SU-DHL-6 (cell line): ENCODE measurements around the gene TMCO1.
"Not testable (repeated sequence)": the region's sequence is repeated elsewhere in the genome, so short reads cannot be mapped to it uniquely, and the experiment has no call there.

Experiments
- H2AFZ ChIP-seq: fragments of 200-600 bp; sonication (generic); 2 replicates; pipeline ENCODE4 v1.6.1; 2014; ENCODE audit warnings: low read depth, mild to moderate bottlenecking, moderate library complexity, mixed read lengths, antibody characterized with exemption, low read length; ENCODE audit not compliant: severe bottlenecking
- H3F3A ChIP-seq: fragments of 200-600 bp; shearing (Covaris generic); 2 replicates; pipeline ENCODE4 v1.6.0; 2016; ENCODE audit warnings: antibody characterized with exemption, mild to moderate bottlenecking; ENCODE audit not compliant: insufficient read depth
- H3K27ac ChIP-seq: fragments of 200-600 bp; sonication (generic); 2 replicates; pipeline ENCODE4 v1.5.1; 2016; ENCODE audit warnings: low read depth, mild to moderate bottlenecking, low read length, moderate library complexity, mixed read lengths
- H3K27me3 ChIP-seq: fragments of 200-600 bp; sonication (generic), shearing (Covaris generic); 2 replicates; pipeline ENCODE4 v1.6.0; 2014; ENCODE audit warnings: mild to moderate bottlenecking, low read length
- H3K36me3 ChIP-seq: fragments of 200-600 bp; sonication (generic); 2 replicates; pipeline ENCODE4 v1.6.1; 2014; ENCODE audit warnings: mild to moderate bottlenecking, low read length, mixed read lengths
- H3K4me2 ChIP-seq: fragments of 300-600, 200-600 bp; shearing (Covaris generic), sonication (generic); 2 replicates; pipeline ENCODE4 v1.6.0; 2014; ENCODE audit warnings: low read length, low read depth, mild to moderate bottlenecking; ENCODE audit not compliant: poor library complexity, severe bottlenecking
- H3K4me3 ChIP-seq: fragments of 200-600 bp; sonication (generic); 2 replicates; pipeline ENCODE4 v1.5.1; 2014; ENCODE audit warnings: antibody characterized with exemption, low read length, mild to moderate bottlenecking, mixed read lengths; ENCODE audit not compliant: insufficient read depth, poor library complexity, severe bottlenecking
- H3K79me2 ChIP-seq: fragments of 200-600 bp; sonication (generic); 2 replicates; pipeline ENCODE4 v1.6.1; 2014; ENCODE audit warnings: mild to moderate bottlenecking, low read length, moderate library complexity; ENCODE audit not compliant: insufficient read depth
- H3K9ac ChIP-seq: fragments of 200-600 bp; sonication (generic); 2 replicates; pipeline ENCODE4 v1.7.0; 2014; ENCODE audit warnings: mild to moderate bottlenecking, low read length
- H3K9me2 ChIP-seq: fragments of 200-600 bp; sonication (generic); replicated peaks from 2 replicates; pipeline ENCODE4 v1.6.1; 2014; ENCODE audit warnings: low read length; ENCODE audit not compliant: insufficient read depth
- H3K9me3 ChIP-seq: fragments of 200-600 bp; sonication (generic); 2 replicates; pipeline ENCODE4 v1.6.1; 2014; ENCODE audit warnings: low read length, mixed read lengths; ENCODE audit not compliant: insufficient read depth
- H4K20me1 ChIP-seq: fragments of 200-600 bp; sonication (generic); 2 replicates; pipeline ENCODE4 v1.6.1; 2014; ENCODE audit warnings: low read depth, mild to moderate bottlenecking, antibody characterized with exemption, low read length, moderate library complexity, mixed read lengths
- CTCF ChIP-seq: fragments of 200-600 bp; sonication (generic); IDR thresholded peaks from one replicate; pipeline ENCODE4 v1.5.1; 2017; ENCODE audit warnings: antibody characterized with exemption, mild to moderate bottlenecking, low read length, moderate library complexity; ENCODE audit not compliant: insufficient read depth, poor library complexity, severe bottlenecking
- EZH2phosphoT487 ChIP-seq: fragments of 200-600 bp; sonication (generic), shearing (Covaris generic); conservative IDR thresholded peaks from 2 replicates; pipeline ENCODE4 v1.6.1; 2018; ENCODE audit warnings: mild to moderate bottlenecking, antibody characterized with exemption, low read length, moderate library complexity, mixed read lengths

Gene TMCO1

GRCh38 chr1:165795894-165796293 lies 27.2 kb upstream of the TMCO1 start:
- no peaks in the 10 kb centered on the region for H3F3A ChIP-seq
- no peaks in the 10 kb centered on the region for H4K20me1 ChIP-seq
- TF ChIP-seq EZH2phosphoT487: no peak
- TF ChIP-seq CTCF: no peak
- H3K27me3 ChIP-seq: no peaks in the 10 kb centered on the region
- H2AFZ ChIP-seq: no peak overlapping the region
- no peak overlapping the region for H3K4me2 ChIP-seq
- no peaks in the 10 kb centered on the region for H3K36me3 ChIP-seq
- H3K27ac ChIP-seq: no peak overlapping the region
- no peaks in the 10 kb centered on the region for H3K9me2 ChIP-seq
- no peaks in the 10 kb centered on the region for H3K79me2 ChIP-seq
- no peak overlapping the region for H3K4me3 ChIP-seq
- H3K9me3 ChIP-seq: no peaks in the 10 kb centered on the region
- no peak overlapping the region for H3K9ac ChIP-seq

GRCh38 chr1:165793951-165794350 lies 25.3 kb upstream of the TMCO1 start:
- Histone ChIP-seq H3K27me3 (no peaks in the 10 kb centered on the region), H3K9me2 (no peaks in the 10 kb centered on the region), H4K20me1 (no peaks in the 10 kb centered on the region), H3F3A (no peaks in the 10 kb centered on the region), H3K79me2 (no peaks in the 10 kb centered on the region), H3K27ac (no peak overlapping the region), H3K9me3 (no peaks in the 10 kb centered on the region), H2AFZ (no peak overlapping the region), H3K4me2 (no peak overlapping the region), H3K4me3 (no peak overlapping the region), H3K36me3 (no peaks in the 10 kb centered on the region), H3K9ac (no peak overlapping the region)
- TF ChIP-seq CTCF: no peak
- no peak for TF ChIP-seq EZH2phosphoT487

GRCh38 chr1:165787741-165788140 lies 19.1 kb upstream of the TMCO1 start:
- H3K4me2 ChIP-seq: no peak overlapping the region
- no peak overlapping the region for H3K4me3 ChIP-seq
- TF ChIP-seq EZH2phosphoT487: no peak
- no peak for TF ChIP-seq CTCF
- no peaks in the 10 kb centered on the region for H3K79me2 ChIP-seq
- no peaks in the 10 kb centered on the region for H3K9me2 ChIP-seq
- H4K20me1 ChIP-seq: no peaks in the 10 kb centered on the region
- no peak overlapping the region for H3K9ac ChIP-seq
- H3F3A ChIP-seq: no peaks in the 10 kb centered on the region
- H3K27ac ChIP-seq: no peak overlapping the region
- H3K36me3 ChIP-seq: no peaks in the 10 kb centered on the region
- no peak overlapping the region for H2AFZ ChIP-seq
- H3K9me3 ChIP-seq: no peaks in the 10 kb centered on the region
- H3K27me3 ChIP-seq: no peaks in the 10 kb centered on the region

GRCh38 chr1:165783519-165783918 lies 14.9 kb upstream of the TMCO1 start:
- H3K27me3 ChIP-seq, H3K9ac ChIP-seq, H4K20me1 ChIP-seq, H3K36me3 ChIP-seq, H3K27ac ChIP-seq, H3K4me3 ChIP-seq, H2AFZ ChIP-seq, H3F3A ChIP-seq, H3K79me2 ChIP-seq, H3K9me3 ChIP-seq, H3K9me2 ChIP-seq, H3K4me2 ChIP-seq: not testable (repeated sequence)

- not testable (repeated sequence) for H3K9me2 ChIP-seq, H4K20me1 ChIP-seq, H3K36me3 ChIP-seq, H3K79me2 ChIP-seq, H3K27ac ChIP-seq, H3K27me3 ChIP-seq, H3K4me2 ChIP-seq, H3K9me3 ChIP-seq, H3K4me3 ChIP-seq, H2AFZ ChIP-seq, H3F3A ChIP-seq, H3K9ac ChIP-seq
Measured at GRCh38 chr1:165778197-165778596, 9.5 kb upstream of the TMCO1 start.
